Neural progenitor cell (in vitro differentiated cells): ENCODE data around the gene BCAS3. TPM values are rescaled to one million over a fixed set of nuclear protein-coding genes. Genes with fewer than 3 reads are reported as not detected.

ENCODE experiments used
- DNase-seq: peaks from one replicate; pipeline ENCODE4 v3.0.0-alpha.2; 2016; ENCODE audit warnings: low spot score
- H2AFZ ChIP-seq: fragments of 200-600 bp; sonication (generic); replicated peaks from 2 replicates; pipeline ENCODE4 v1.6.1; 2016; ENCODE audit warnings: antibody characterized with exemption
- H3F3A ChIP-seq: fragments of 200-600 bp; sonication (generic); 2 replicates; pipeline ENCODE4 v1.6.1; 2016; ENCODE audit warnings: antibody characterized with exemption, low read depth
- H3K27ac ChIP-seq: fragments of 200-600 bp; sonication (generic); 2 replicates; pipeline ENCODE4 v1.5.1; 2016; ENCODE audit warnings: mild to moderate bottlenecking
- H3K27me3 ChIP-seq: fragments of 200-600 bp; sonication (generic); 2 replicates; pipeline ENCODE4 v1.6.1; 2016; ENCODE audit warnings: mild to moderate bottlenecking, moderate library complexity
- H3K36me3 ChIP-seq: fragments of 200-600 bp; sonication (generic); 2 replicates; pipeline ENCODE4 v1.5.1; 2016
- H3K4me1 ChIP-seq: fragments of 200-600 bp; sonication (generic); 2 replicates; pipeline ENCODE4 v1.6.1; 2016; ENCODE audit warnings: mixed run types
- H3K4me2 ChIP-seq: fragments of 200-600 bp; sonication (generic); 2 replicates; pipeline ENCODE4 v1.6.1; 2016
- H3K4me3 ChIP-seq: fragments of 200-600 bp; sonication (generic); 2 replicates; pipeline ENCODE4 v1.5.1; 2016
- H3K79me2 ChIP-seq: fragments of 200-600 bp; sonication (generic); 2 replicates; pipeline ENCODE4 v1.6.1; 2016; ENCODE audit warnings: low read depth
- H3K9ac ChIP-seq: fragments of 200-600 bp; sonication (generic); 2 replicates; pipeline ENCODE4 v1.6.1; 2016
- H3K9me3 ChIP-seq: fragments of 200-600 bp; sonication (generic); 2 replicates; pipeline ENCODE4 v1.5.1; 2016; ENCODE audit warnings: low read depth
- H4K20me1 ChIP-seq: fragments of 200-600 bp; sonication (generic); 2 replicates; pipeline ENCODE4 v1.6.1; 2016; ENCODE audit warnings: low read depth
- H3K27ac Mint-ChIP-seq: 3 replicates; pipeline ENCODE4 v1.8.0; 2021; ENCODE audit warnings: mixed read lengths
- H3K27me3 Mint-ChIP-seq: 2 replicates; pipeline ENCODE4 v1.8.0; 2022; ENCODE audit warnings: low read depth, mild to moderate bottlenecking, inconsistent platforms, moderate library complexity, mixed read lengths; ENCODE audit not compliant: insufficient read depth
- H3K36me3 Mint-ChIP-seq: 3 replicates; pipeline ENCODE4 v1.8.0; 2021; ENCODE audit warnings: mixed read lengths
- H3K4me1 Mint-ChIP-seq: 3 replicates; pipeline ENCODE4 v1.8.0; 2021; ENCODE audit warnings: mixed read lengths
- H3K4me3 Mint-ChIP-seq: 3 replicates; pipeline ENCODE4 v1.8.0; 2021; ENCODE audit warnings: mild to moderate bottlenecking, moderate library complexity, mixed read lengths
- H3K9me3 Mint-ChIP-seq: 3 replicates; pipeline ENCODE4 v1.8.0; 2020; ENCODE audit warnings: mixed read lengths
- CTCF ChIP-seq: fragments of 200-600 bp; sonication (generic); IDR thresholded peaks from 2 replicates; pipeline ENCODE4 v1.5.1; 2017; ENCODE audit warnings: antibody characterized with exemption, mild to moderate bottlenecking
- EZH2 ChIP-seq: fragments of 200-600 bp; sonication (generic); IDR thresholded peaks from 2 replicates; pipeline ENCODE4 v1.6.1; 2017; ENCODE audit warnings: antibody characterized with exemption, mild to moderate bottlenecking, moderate library complexity
- EZH2phosphoT487 ChIP-seq: fragments of 200-600 bp; sonication (generic); IDR thresholded peaks from 2 replicates; pipeline ENCODE4 v1.6.1; 2017; ENCODE audit warnings: antibody characterized with exemption
- total RNA-seq: library from RNA; depleted of rRNA; stranded (reverse); fragments of >200 nt; gene quantifications from 2 replicates; pipeline ENCODE4 v1.2.3, GENCODE V29; 2015; ENCODE audit warnings: low replicate concordance

The BCAS3 gene
- total RNA-seq, 1 donor from 2014 or later = 60.9 TPM

- Histone ChIP-seq H3F3A (no peaks in the 10 kb centered on the region), H3K4me1 (no peaks in the 10 kb centered on the region), H3K36me3 (peaks cover 3% of the 10 kb centered on the region), H3K9me3 (peaks cover 7% of the 10 kb centered on the region), H3K79me2 (no peaks in the 10 kb centered on the region), H2AFZ (no peak overlapping the region), H3K4me2 (no peak overlapping the region), H3K27ac (no peak overlapping the region), H3K27me3 (no peaks in the 10 kb centered on the region), H3K9ac (no peak overlapping the region), H3K4me3 (no peak overlapping the region), H4K20me1 (no peaks in the 10 kb centered on the region)
- TF ChIP-seq EZH2 (no peak), CTCF (no peak), EZH2phosphoT487 (no peak)
- Mint-ChIP-seq H3K27ac (no peak overlapping the region), H3K36me3 (no peaks in the 10 kb centered on the region), H3K4me3 (no peak overlapping the region), H3K27me3 (no peaks in the 10 kb centered on the region), H3K4me1 (no peaks in the 10 kb centered on the region), H3K9me3 (peaks cover 9% of the 10 kb centered on the region)
- no peak for DNase-seq
Measured at GRCh38 chr17:60920107-60920506, 242.5 kb downstream of the BCAS3 start.

- Histone ChIP-seq H3K9me3 (no peaks in the 10 kb centered on the region), H3K4me2 (no peak overlapping the region), H3K4me1 (no peaks in the 10 kb centered on the region), H3K27me3 (no peaks in the 10 kb centered on the region), H3F3A (no peaks in the 10 kb centered on the region), H4K20me1 (no peaks in the 10 kb centered on the region), H3K36me3 (no peaks in the 10 kb centered on the region), H3K27ac (no peak overlapping the region), H3K79me2 (no peaks in the 10 kb centered on the region), H3K4me3 (no peak overlapping the region), H3K9ac (no peak overlapping the region), H2AFZ (no peak overlapping the region)
- Mint-ChIP-seq H3K27me3 (peaks cover 2% of the 10 kb centered on the region), H3K9me3 (peaks cover 3% of the 10 kb centered on the region), H3K36me3 (no peaks in the 10 kb centered on the region), H3K4me3 (no peak overlapping the region), H3K4me1 (no peaks in the 10 kb centered on the region), H3K27ac (no peak overlapping the region)
- no peak for DNase-seq
- TF ChIP-seq EZH2 (no peak), EZH2phosphoT487 (no peak), CTCF (no peak)
Measured at GRCh38 chr17:60923000-60923399, 245.3 kb downstream of the BCAS3 start.

GRCh38 chr17:60926466-60927183 lies 249.0 kb downstream of the BCAS3 start:
- H3K4me1 ChIP-seq = no peaks in the 10 kb centered on the region
- Mint-ChIP-seq H3K27ac (no peak overlapping the region), H3K36me3 (no peaks in the 10 kb centered on the region), H3K9me3 (no peaks in the 10 kb centered on the region), H3K4me3 (no peak overlapping the region), H3K27me3 (peaks cover 2% of the 10 kb centered on the region), H3K4me1 (no peaks in the 10 kb centered on the region)
- no peak overlapping the region for H3K27ac ChIP-seq
- no peak for DNase-seq
- H3K36me3 ChIP-seq = no peaks in the 10 kb centered on the region
- H3K27me3 ChIP-seq = no peaks in the 10 kb centered on the region
- no peaks in the 10 kb centered on the region for H3F3A ChIP-seq
- no peak overlapping the region for H3K4me3 ChIP-seq
- no peak overlapping the region for H2AFZ ChIP-seq
- no peak overlapping the region for H3K4me2 ChIP-seq
- no peak for TF ChIP-seq CTCF
- no peak for TF ChIP-seq EZH2
- no peak for TF ChIP-seq EZH2phosphoT487
- H3K9ac ChIP-seq = no peak overlapping the region
- H3K79me2 ChIP-seq = no peaks in the 10 kb centered on the region
- H3K9me3 ChIP-seq = no peaks in the 10 kb centered on the region
- no peaks in the 10 kb centered on the region for H4K20me1 ChIP-seq
